ENCODE measurements around the gene CASP8AP2.

- TF ChIP-seq CTCF (IDR thresholded peaks at IDR 0.05) (no peak), POLR2A (IDR thresholded peaks at IDR 0.05) (no peak)
Observed at GRCh38 chr6:89817481-89817880, 12.2 kb upstream of the CASP8AP2 start.
